ENCODE measurements around the gene GEMIN4. TPM values are rescaled to one million over a fixed set of nuclear protein-coding genes. Genes with fewer than 3 reads are reported as not detected.
A peak's percentile ranks its signal among the peaks of the same experiment; 100 is the strongest.

Gene GEMIN4
- total RNA-seq, 4 donors from 2014 or later = 9.7 to 29.0 (median 17.0) TPM

DNA sequence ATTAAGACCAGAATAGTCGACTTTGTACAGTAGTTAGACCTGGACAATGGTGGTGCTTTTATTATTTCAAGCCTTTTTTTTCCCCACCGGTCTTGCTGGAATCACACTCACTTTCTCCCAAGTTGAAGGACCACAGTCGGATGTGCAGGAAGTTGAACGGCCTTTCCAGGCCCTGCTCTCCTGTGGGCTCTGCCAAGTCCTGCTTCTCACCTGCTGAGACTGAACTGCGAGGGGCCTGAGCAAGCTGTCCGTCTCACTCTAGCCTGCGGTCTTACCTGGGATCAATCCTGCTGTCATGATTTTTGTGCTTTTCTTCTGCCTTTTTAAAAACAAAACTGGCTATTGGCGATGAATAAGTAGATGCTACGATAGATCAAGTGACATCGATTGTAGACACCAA, 18.3 kb downstream of the GEMIN4 start:
- no peak overlapping the region for H3K27ac ChIP-seq
- TF ChIP-seq POLR2A (IDR thresholded peaks at IDR 0.05) = no peak
- TF ChIP-seq, protein P1, sequence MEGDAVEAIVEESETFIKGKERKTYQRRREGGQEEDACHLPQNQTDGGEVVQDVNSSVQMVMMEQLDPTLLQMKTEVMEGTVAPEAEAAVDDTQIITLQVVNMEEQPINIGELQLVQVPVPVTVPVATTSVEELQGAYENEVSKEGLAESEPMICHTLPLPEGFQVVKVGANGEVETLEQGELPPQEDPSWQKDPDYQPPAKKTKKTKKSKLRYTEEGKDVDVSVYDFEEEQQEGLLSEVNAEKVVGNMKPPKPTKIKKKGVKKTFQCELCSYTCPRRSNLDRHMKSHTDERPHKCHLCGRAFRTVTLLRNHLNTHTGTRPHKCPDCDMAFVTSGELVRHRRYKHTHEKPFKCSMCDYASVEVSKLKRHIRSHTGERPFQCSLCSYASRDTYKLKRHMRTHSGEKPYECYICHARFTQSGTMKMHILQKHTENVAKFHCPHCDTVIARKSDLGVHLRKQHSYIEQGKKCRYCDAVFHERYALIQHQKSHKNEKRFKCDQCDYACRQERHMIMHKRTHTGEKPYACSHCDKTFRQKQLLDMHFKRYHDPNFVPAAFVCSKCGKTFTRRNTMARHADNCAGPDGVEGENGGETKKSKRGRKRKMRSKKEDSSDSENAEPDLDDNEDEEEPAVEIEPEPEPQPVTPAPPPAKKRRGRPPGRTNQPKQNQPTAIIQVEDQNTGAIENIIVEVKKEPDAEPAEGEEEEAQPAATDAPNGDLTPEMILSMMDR (IDR thresholded peaks at IDR 0.05) = no peak
- no peak for DNase-seq
- intact Hi-C loops (cut with DNase I; ENCODE audit: low total_unique reads) = no loop called here
- H3K36me3 ChIP-seq = no peaks in the 10 kb centered on the region
- no peaks in the 10 kb centered on the region for H3K9me3 ChIP-seq
- H3K4me3 ChIP-seq = no peak overlapping the region
- H3K27me3 ChIP-seq = no peaks in the 10 kb centered on the region
- H3K4me1 ChIP-seq = no peaks in the 10 kb centered on the region

DNA sequence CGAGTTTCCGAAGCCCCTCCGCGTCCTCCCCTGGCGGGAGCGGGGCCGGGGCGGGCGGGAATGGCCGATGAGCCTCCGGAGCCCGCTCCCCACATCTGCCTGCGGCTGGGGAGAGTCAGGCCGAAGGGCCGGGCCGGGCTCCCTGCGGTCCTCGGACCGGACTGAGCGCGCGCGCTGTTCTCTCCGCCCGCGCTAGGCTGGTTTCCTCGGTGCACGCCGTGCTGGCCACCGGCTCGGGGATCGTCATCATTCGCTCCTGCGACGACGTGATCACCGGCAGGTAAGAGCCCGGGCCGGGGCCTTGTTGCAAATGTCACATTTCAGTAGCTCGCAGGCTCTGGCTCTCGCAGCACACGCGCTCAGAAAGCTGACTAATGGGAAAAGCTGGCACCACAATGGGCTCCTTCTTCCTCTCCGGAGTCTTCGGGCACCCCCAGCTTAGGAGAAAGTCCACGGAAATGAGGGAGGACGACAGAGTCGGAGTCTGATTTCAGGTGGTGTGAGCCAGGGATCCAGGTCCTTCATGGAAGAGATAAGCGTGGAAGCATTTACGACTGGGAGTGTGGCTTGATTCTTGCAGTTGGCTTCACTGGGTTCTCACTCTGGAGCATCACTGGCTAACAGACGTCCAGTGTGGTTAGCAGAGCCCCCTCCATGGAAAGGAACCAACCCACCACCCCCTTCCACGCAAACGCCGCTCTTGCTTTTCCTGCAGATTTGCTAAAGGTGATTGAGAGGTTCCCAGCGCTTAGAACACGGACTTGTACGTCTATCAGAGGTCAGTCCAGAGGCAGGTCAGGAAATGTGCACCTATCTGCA, 19.0 kb downstream of the GEMIN4 start:
- Histone ChIP-seq H3K36me3 (no peaks in the 10 kb centered on the region), H3K4me1 (no peaks in the 10 kb centered on the region), H3K4me3 (peak overlapping the region; percentile 49 to 96), H3K9me3 (no peaks in the 10 kb centered on the region), H3K27me3 (no peaks in the 10 kb centered on the region), H3K27ac (peak overlapping the region; percentile 78 to 81)
- DNase-seq = peak in 1 of 2 donors; percentile 24
- no peak for TF ChIP-seq POLR2A (IDR thresholded peaks at IDR 0.05)
- TF ChIP-seq, protein P1 (IDR thresholded peaks at IDR 0.05) = no peak
- intact Hi-C loops (cut with DNase I; ENCODE audit: low total_unique reads) = no loop called here

DNA sequence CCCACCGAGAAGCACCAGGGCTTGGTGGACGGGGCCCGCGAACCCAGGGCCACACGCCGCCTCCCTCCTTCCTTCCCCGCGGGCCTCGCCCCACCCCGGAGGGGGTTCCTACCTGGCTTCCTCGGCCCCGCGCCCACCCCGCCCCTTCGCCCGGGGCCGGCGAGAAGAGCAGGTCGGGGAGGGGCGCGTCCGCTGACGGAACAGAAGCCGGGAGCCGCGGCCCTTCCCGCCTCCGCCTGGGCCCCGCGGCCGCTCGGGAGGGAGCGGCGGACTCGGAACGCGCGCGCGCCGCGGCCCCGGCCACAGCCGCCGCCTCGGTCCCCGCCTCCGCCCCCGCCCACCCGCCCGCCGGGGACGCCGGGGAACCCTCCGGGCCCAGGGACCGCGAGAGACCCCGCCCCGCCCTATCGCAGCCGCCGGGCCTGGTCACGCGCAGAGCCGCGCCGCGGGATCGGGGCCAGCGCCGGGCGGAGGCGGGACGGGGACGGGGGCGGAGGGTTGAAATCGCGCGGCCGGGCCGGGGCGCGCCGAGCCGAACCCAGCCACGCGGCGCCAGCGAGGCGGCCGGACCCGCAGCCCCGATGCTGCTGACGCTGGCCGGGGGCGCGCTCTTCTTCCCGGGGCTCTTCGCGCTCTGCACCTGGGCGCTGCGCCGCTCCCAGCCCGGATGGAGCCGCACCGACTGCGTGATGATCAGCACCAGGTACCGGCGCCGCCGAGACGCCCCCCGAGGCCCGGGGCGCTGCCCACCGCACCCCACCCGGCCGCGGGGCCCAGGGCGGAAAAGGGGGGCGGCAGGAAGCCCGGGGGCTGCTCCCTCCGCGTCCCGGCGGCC, 19.8 kb downstream of the GEMIN4 start, which contains the start of gene TLCD3A:
Gene TLCD3A (plus strand): TSS at position 530 of the 835 bp plus-strand sequence. CDS start 52 bp downstream, at position 582.
- Histone ChIP-seq H3K4me3 (peak within 1 kb of the TSS; percentile 49 to 96), H3K4me1 (no peaks in the 10 kb centered on the region), H3K9me3 (no peaks in the 10 kb centered on the region), H3K36me3 (no peaks in the 10 kb centered on the region), H3K27me3 (no peaks in the 10 kb centered on the region), H3K27ac (peak within 1 kb of the TSS; percentile 78 to 81)
- intact Hi-C loops (cut with DNase I; ENCODE audit: low total_unique reads) = no loop called here
- no peak for TF ChIP-seq POLR2A (IDR thresholded peaks at IDR 0.05)
- TF ChIP-seq, protein P1 (IDR thresholded peaks at IDR 0.05) = no peak
- DNase-seq = peak; percentile 66 to 77

DNA sequence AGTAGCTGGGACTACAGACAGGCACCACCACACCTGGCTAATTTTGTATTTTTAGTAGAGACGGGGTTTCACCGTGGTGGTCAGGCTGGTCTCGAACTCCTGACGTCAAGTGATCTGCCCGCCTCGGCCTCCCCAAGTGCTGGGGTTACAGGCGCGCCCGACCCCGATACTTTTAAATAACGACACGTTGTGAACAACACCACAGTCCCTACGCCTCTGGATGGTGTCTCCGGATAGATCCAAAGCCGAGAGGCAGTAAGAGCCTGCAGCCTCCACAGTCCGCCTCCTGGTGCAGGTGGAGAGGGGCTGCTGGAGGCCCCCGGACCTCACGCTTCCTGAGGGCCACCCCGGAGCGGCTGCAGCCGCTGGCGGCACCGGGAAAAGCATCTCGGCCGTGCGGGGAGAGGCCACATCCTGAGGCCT, 20.4 kb downstream of the GEMIN4 start:
- H3K36me3 ChIP-seq = no peaks in the 10 kb centered on the region
- H3K4me1 ChIP-seq = no peaks in the 10 kb centered on the region
- no peaks in the 10 kb centered on the region for H3K9me3 ChIP-seq
- intact Hi-C loops (cut with DNase I; ENCODE audit: low total_unique reads) = no loop called here
- no peak for DNase-seq
- H3K27me3 ChIP-seq = no peaks in the 10 kb centered on the region
- TF ChIP-seq POLR2A (IDR thresholded peaks at IDR 0.05) = no peak
- TF ChIP-seq, protein P1 (IDR thresholded peaks at IDR 0.05) = no peak
- peak overlapping the region; percentile 78 to 81 for H3K27ac ChIP-seq
- H3K4me3 ChIP-seq = peak overlapping the region; percentile 49 to 96

Data from uterus (tissue), 4 donors.